H9 (cell line): ENCODE data around the gene RASA4B. TPM values are rescaled to one million over a fixed set of nuclear protein-coding genes. Genes with fewer than 3 reads are reported as not detected.

Source experiments
- DNase-seq: peaks from one replicate; pipeline ENCODE4 v3.0.0-alpha.2; 2017
- H2AFZ ChIP-seq: one replicate; pipeline ENCODE4 v1.6.1; 2013; ENCODE audit warnings: mild to moderate bottlenecking, low read length, control low read depth, moderate library complexity
- H2AK5ac ChIP-seq: 2 replicates; pipeline ENCODE4 v1.6.1; 2013; ENCODE audit warnings: low read length, control low read depth, mixed read lengths; ENCODE audit not compliant: insufficient read length
- H2BK120ac ChIP-seq: one replicate; pipeline ENCODE4 v1.6.1; 2013; ENCODE audit warnings: low read depth, mild to moderate bottlenecking, low read length, control low read depth, inconsistent platforms; ENCODE audit not compliant: poor library complexity, severe bottlenecking
- H2BK12ac ChIP-seq: 2 replicates; pipeline ENCODE4 v1.6.1; 2013; ENCODE audit warnings: low read length, control low read depth, mixed read lengths, low read depth; ENCODE audit not compliant: insufficient read length
- H2BK15ac ChIP-seq: 2 replicates; pipeline ENCODE4 v1.6.1; 2013; ENCODE audit warnings: low read depth, low read length, control low read depth
- H2BK20ac ChIP-seq: one replicate; pipeline ENCODE4 v1.6.1; 2013; ENCODE audit warnings: low read depth, mild to moderate bottlenecking, low read length, control low read depth, inconsistent platforms; ENCODE audit not compliant: poor library complexity, severe bottlenecking
- H2BK5ac ChIP-seq: 2 replicates; pipeline ENCODE4 v1.6.1; 2013; ENCODE audit warnings: low read length, control low read depth, mixed read lengths; ENCODE audit not compliant: insufficient read length
- H3K14ac ChIP-seq: 2 replicates; pipeline ENCODE4 v1.6.1; 2013; ENCODE audit warnings: low read length, control low read depth; ENCODE audit not compliant: insufficient read depth
- H3K18ac ChIP-seq: 2 replicates; pipeline ENCODE4 v1.6.1; 2013; ENCODE audit warnings: low read depth, mild to moderate bottlenecking, mixed read lengths, low read length, control low read depth; ENCODE audit not compliant: insufficient read length
- H3K23ac ChIP-seq: 2 replicates; pipeline ENCODE4 v1.6.1; 2013; ENCODE audit warnings: low read length, control low read depth, mixed read lengths, low read depth; ENCODE audit not compliant: insufficient read length
- H3K23me2 ChIP-seq: 2 replicates; pipeline ENCODE4 v1.6.1; 2013; ENCODE audit warnings: low read depth, mild to moderate bottlenecking, mixed read lengths, low read length, control low read depth; ENCODE audit not compliant: insufficient read length, poor library complexity, severe bottlenecking
- H3K27ac ChIP-seq: 2 replicates; pipeline ENCODE4 v1.5.1; 2013; ENCODE audit warnings: low read length, control low read depth, mixed read lengths, low read depth; ENCODE audit not compliant: insufficient read length
- H3K27me3 ChIP-seq: 2 replicates; pipeline ENCODE4 v1.6.1; 2013; ENCODE audit warnings: low read length, control low read depth, inconsistent platforms; ENCODE audit not compliant: insufficient read depth
- H3K4ac ChIP-seq: 2 replicates; pipeline ENCODE4 v1.6.1; 2013; ENCODE audit warnings: low read depth, mild to moderate bottlenecking, control low read depth, inconsistent platforms, low read length, moderate library complexity
- H3K4me1 ChIP-seq: 2 replicates; pipeline ENCODE4 v1.6.1; 2013; ENCODE audit warnings: low read length, control low read depth, inconsistent platforms; ENCODE audit not compliant: insufficient read depth
- H3K4me2 ChIP-seq: 2 replicates; pipeline ENCODE4 v1.6.1; 2013; ENCODE audit warnings: low read length, control low read depth, mixed read lengths; ENCODE audit not compliant: insufficient read length, insufficient read depth
- H3K56ac ChIP-seq: 2 replicates; pipeline ENCODE4 v1.6.1; 2013; ENCODE audit warnings: low read depth, mild to moderate bottlenecking, mixed read lengths, low read length, control low read depth; ENCODE audit not compliant: insufficient read length
- H3K79me1 ChIP-seq: 2 replicates; pipeline ENCODE4 v1.6.1; 2013; ENCODE audit warnings: low read depth, mild to moderate bottlenecking, moderate library complexity, low read length, control low read depth, inconsistent platforms; ENCODE audit not compliant: insufficient read depth, poor library complexity, severe bottlenecking
- H3K79me2 ChIP-seq: 2 replicates; pipeline ENCODE4 v1.6.1; 2013; ENCODE audit warnings: low read length, control low read depth, inconsistent platforms; ENCODE audit not compliant: insufficient read depth
- H3K9ac ChIP-seq: 2 replicates; pipeline ENCODE4 v1.6.1; 2013; ENCODE audit warnings: low read length, control low read depth, mixed read lengths; ENCODE audit not compliant: insufficient read length; ENCODE audit errors: extremely low read depth
- H3K9me3 ChIP-seq: one replicate; pipeline ENCODE4 v1.6.1; 2013; ENCODE audit warnings: low read depth, low read length, inconsistent platforms; ENCODE audit not compliant: control insufficient read depth
- H3T11ph ChIP-seq: one replicate; pipeline ENCODE4 v1.6.1; 2013; ENCODE audit warnings: mild to moderate bottlenecking, low read length, control low read depth, inconsistent platforms
- H4K20me1 ChIP-seq: one replicate; pipeline ENCODE4 v1.6.1; 2013; ENCODE audit not compliant: control insufficient read depth, insufficient read length, insufficient read depth
- H4K5ac ChIP-seq: 2 replicates; pipeline ENCODE4 v1.6.1; 2013; ENCODE audit warnings: low read depth, mild to moderate bottlenecking, mixed read lengths, low read length, control low read depth; ENCODE audit not compliant: insufficient read length
- H4K8ac ChIP-seq: replicated peaks from 2 replicates; pipeline ENCODE4 v1.6.1; 2013; ENCODE audit warnings: low read length, control low read depth, mixed read lengths, low read depth; ENCODE audit not compliant: insufficient read length
- H4K91ac ChIP-seq: 2 replicates; pipeline ENCODE4 v1.6.1; 2013; ENCODE audit warnings: low read depth, mild to moderate bottlenecking, moderate library complexity, mixed read lengths, low read length, control low read depth; ENCODE audit not compliant: insufficient read length
- H3K27ac Mint-ChIP-seq, 3 experiments: 2 replicates in 2 of 3; 3 replicates in 1 of 3; pipeline ENCODE4 v1.8.0; 2020 to 2021; ENCODE audit warnings: mixed read lengths in 3 of 3, mild to moderate bottlenecking in 1 of 3, moderate library complexity in 1 of 3
- H3K27me3 Mint-ChIP-seq: 2 replicates; pipeline ENCODE4 v1.8.0; 2021; ENCODE audit warnings: low read depth, mild to moderate bottlenecking, moderate library complexity, mixed read lengths
- H3K36me3 Mint-ChIP-seq, 3 experiments: 2 replicates in 2 of 3; 3 replicates in 1 of 3; pipeline ENCODE4 v1.8.0; 2020 to 2021; ENCODE audit warnings: low read depth in 3 of 3, mixed read lengths in 3 of 3; ENCODE audit not compliant: insufficient read depth in 1 of 3
- H3K4me1 Mint-ChIP-seq, 2 experiments: 2 replicates each; pipeline ENCODE4 v1.8.0; 2020; ENCODE audit warnings: mixed read lengths in 2 of 2
- H3K4me3 Mint-ChIP-seq, 2 experiments: 2 replicates in 1 of 2; 3 replicates in 1 of 2; pipeline ENCODE4 v1.8.0; 2020 to 2021; ENCODE audit warnings: mild to moderate bottlenecking in 2 of 2, mixed read lengths in 2 of 2, moderate library complexity in 1 of 2
- H3K9me3 Mint-ChIP-seq, 2 experiments: 2 replicates in 1 of 2; 3 replicates in 1 of 2; pipeline ENCODE4 v1.8.0; 2020; ENCODE audit warnings: mild to moderate bottlenecking in 2 of 2, mixed read lengths in 2 of 2, moderate library complexity in 1 of 2
- CTCF ChIP-seq: fragments of 200-600 bp; sonication (generic); conservative IDR thresholded peaks from 3 replicates; pipeline ENCODE4 v1.8.0; 2021; ENCODE audit warnings: antibody characterized with exemption, mild to moderate bottlenecking
- WGBS: extraction: QIAGEN DNeasy Blood & Tissue Kit; methylation state at CpG from one replicate; pipeline ENCODE4 v1.1.7; 2013; ENCODE audit warnings: missing lambda C conversion rate, low lambda C conversion rate, mixed read lengths; ENCODE audit not compliant: insufficient read length; ENCODE audit errors: extremely low coverage; 5-methylcytosine and 5-hydroxymethylcytosine counted together
- total RNA-seq: library from RNA; stranded (reverse); gene quantifications from 2 replicates; pipeline ENCODE4 v1.2.1, GENCODE V29; 2021

RASA4B gene
- total RNA-seq, 1 experiment from 2014 or later, result 3.7 TPM

- no peak overlapping the region for H4K91ac ChIP-seq
- TF ChIP-seq CTCF, result no peak
These were observed 57.1 kb downstream of the RASA4B start for GRCh38 chr7:102460467-102460866.

More at GRCh38 chr7:102460467-102460866, 57.1 kb downstream of the RASA4B start:
- Histone ChIP-seq H3K14ac (no peak overlapping the region), H3K23me2 (peaks cover 6% of the 10 kb centered on the region), H4K5ac (no peak overlapping the region), H3K9ac (no peak overlapping the region), H3K27me3 (no peaks in the 10 kb centered on the region), H3K79me1 (no peaks in the 10 kb centered on the region), H3K56ac (no peak overlapping the region), H4K8ac (no peak overlapping the region), H2BK20ac (no peak overlapping the region), H2BK120ac (no peak overlapping the region), H2BK15ac (no peak overlapping the region), H3K4me2 (no peak overlapping the region), H3K23ac (no peak overlapping the region), H4K20me1 (no peaks in the 10 kb centered on the region), H2BK12ac (no peak overlapping the region), H2BK5ac (no peak overlapping the region), H3K18ac (no peak overlapping the region), H3T11ph (no peak overlapping the region), H2AK5ac (no peak overlapping the region), H3K9me3 (no peaks in the 10 kb centered on the region), H3K4me1 (no peaks in the 10 kb centered on the region), H3K79me2 (no peaks in the 10 kb centered on the region), H3K27ac (no peak overlapping the region), H3K4ac (no peak overlapping the region), H2AFZ (no peak overlapping the region)
- Mint-ChIP-seq H3K9me3 (no peaks in the 10 kb centered on the region), H3K27ac (peak overlapping the region in 2 of 3 experiments; percentile 25 to 38; a peak in 1 of 7 replicates), H3K4me1 (peaks cover 8% of the 10 kb centered on the region in 2 experiments; a peak in 2 of 4 replicates), H3K36me3 (peaks cover 7 to 46% (median 40%) of the 10 kb centered on the region in 3 experiments; a peak in 6 of 7 replicates), H3K27me3 (peaks cover 2% of the 10 kb centered on the region; the same call in 1 of the 2 replicates), H3K4me3 (no peak overlapping the region)
- WGBS, result no CpG with 5 or more reads among the region's 8 CpGs
- DNase-seq, result no peak
